ENCODE measurements around the gene MOCS3. TPM values are rescaled to one million over a fixed set of nuclear protein-coding genes. Genes with fewer than 3 reads are reported as not detected.
A peak's percentile ranks its signal among the peaks of the same experiment; 100 is the strongest.

Gene MOCS3
- total and polyA plus RNA-seq, 8 donors: 0.89 to 7.0 (median 2.4) TPM; not detected in 1

DNA sequence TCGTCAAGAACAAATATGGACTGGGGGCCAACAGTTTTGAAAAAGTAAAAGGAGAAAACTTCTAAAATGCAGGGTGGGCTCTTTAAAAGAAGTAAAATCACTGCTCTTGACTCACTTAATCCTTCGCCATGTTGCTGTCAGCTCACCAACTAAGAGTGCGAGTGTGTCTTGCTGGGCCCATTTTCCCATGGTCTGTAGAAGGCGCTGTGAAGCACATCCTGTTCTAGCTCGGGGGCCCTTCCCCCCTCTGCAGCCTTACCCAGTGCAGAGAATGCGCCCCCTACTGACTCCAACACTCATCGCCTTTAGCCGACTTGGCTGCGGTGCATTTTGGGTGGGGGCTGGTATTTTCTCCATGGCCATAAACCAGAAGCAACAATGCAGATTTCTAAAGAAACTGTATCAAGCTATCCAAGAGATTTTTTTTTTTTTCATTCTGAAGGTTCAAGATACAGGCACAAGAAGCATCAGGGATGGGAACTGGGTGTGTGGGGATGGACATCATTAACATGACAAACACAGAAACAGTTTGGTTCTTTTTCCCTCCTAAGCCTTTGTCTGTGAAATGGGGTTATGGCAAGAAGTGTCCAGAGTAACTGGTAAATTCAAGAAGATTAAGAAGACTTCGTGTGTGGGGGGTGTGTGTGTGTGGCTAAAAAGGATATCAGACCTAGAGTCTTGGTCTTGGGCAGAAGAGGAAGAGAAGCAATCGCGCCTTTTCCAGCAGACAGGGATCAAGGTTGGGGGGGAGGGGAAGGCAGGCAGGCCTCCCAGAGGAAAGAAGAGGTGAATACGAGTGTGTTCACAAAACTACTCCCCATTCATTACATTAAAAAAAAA is 29.1 kb upstream of the MOCS3 start:
- H3K9me3 ChIP-seq: no peaks in the 10 kb centered on the region
- H3K4me1 ChIP-seq: peaks cover 34 to 67% (median 53%) of the 10 kb centered on the region in 4 donors
- peaks cover 0 to 29% (median 18%) of the 10 kb centered on the region in 4 donors for H3K36me3 ChIP-seq
- DNase-seq: peak; percentile 91 to 98
- intact Hi-C loops (cut with DNase I; ENCODE audit: low total_unique reads): no loop called here
- peak overlapping the region; percentile 80 to 100 (median 99) for H3K27ac ChIP-seq
- H3K4me3 ChIP-seq: peak overlapping the region; percentile 82 to 97 (median 90)
- H3K27me3 ChIP-seq: no peaks in the 10 kb centered on the region
- TF ChIP-seq POLR2AphosphoS5 (IDR thresholded peaks at IDR 0.05) (peak; percentile 11 to 84 (median 51)), EP300 (IDR thresholded peaks at IDR 0.05) (no peak), CTCF (IDR thresholded peaks at IDR 0.05) (peak in 5 of 7 experiments; percentile 58 to 86 (median 83))
- 7 to 11% (median 9%) methylated on average over 13 of the region's 13 CpGs for WGBS, 5 donors

- TF ChIP-seq POLR2AphosphoS5 (IDR thresholded peaks at IDR 0.05): no peak
- no peak for TF ChIP-seq POLR2A (IDR thresholded peaks at IDR 0.05)
- no peak for TF ChIP-seq CTCF (IDR thresholded peaks at IDR 0.05)
- TF ChIP-seq EP300 (IDR thresholded peaks at IDR 0.05): no peak
- H3K36me3 ChIP-seq: peaks cover 6 to 37% (median 26%) of the 10 kb centered on the region in 4 donors
- 0 to 1% (median 0%) methylated on average over 16 to 79 of the region's 79 CpGs for WGBS, 5 donors
- peaks cover 31 to 58% (median 47%) of the 10 kb centered on the region in 4 donors for H3K4me1 ChIP-seq
- peak overlapping the region; percentile 82 to 97 (median 90) for H3K4me3 ChIP-seq
- H3K27me3 ChIP-seq: no peaks in the 10 kb centered on the region
- DNase-seq: peak; percentile 29 to 59
- intact Hi-C loops (cut with DNase I; ENCODE audit: low total_unique reads): no loop called here
- H3K9me3 ChIP-seq: no peaks in the 10 kb centered on the region
- peak overlapping the region; percentile 91 to 100 (median 99) for H3K27ac ChIP-seq
Measured at GRCh38 chr20:50930139-50930975, 28.3 kb upstream of the MOCS3 start.

DNA sequence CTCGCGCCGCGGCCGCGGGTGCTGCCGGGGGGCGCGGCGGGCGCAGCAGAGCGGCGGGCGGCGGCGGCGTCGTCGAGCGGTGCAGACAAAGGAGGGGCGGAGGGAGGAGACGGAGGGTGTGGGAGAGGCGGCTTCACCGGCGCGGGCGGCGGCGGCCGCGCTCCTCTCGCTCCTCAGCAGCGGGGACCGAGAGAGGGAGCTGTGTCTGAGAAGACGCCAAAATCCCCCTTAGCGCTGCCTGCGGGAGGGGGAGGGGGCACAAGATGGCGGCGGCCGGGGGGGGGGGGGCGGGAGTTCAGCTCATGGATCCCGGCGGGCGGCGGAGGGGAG is 27.7 kb upstream of the MOCS3 start:
- TF ChIP-seq POLR2A (IDR thresholded peaks at IDR 0.05): no peak
- TF ChIP-seq EP300 (IDR thresholded peaks at IDR 0.05): no peak
- TF ChIP-seq POLR2AphosphoS5 (IDR thresholded peaks at IDR 0.05): no peak
- no peak for TF ChIP-seq CTCF (IDR thresholded peaks at IDR 0.05)

GRCh38 chr20:50931306-50932015 is 27.2 kb upstream of the MOCS3 start, which contains the start of gene ADNP:
TSS of gene ADNP (minus strand) at chr20:50931437. CDS start at chr20:50903996, 27,441 bp downstream.
- Histone ChIP-seq H3K9me3 (no peaks in the 10 kb centered on the region), H3K4me1 (peaks cover 22 to 47% (median 36%) of the 10 kb centered on the region in 4 donors), H3K36me3 (peaks cover 12 to 48% (median 33%) of the 10 kb centered on the region in 4 donors), H3K27me3 (no peaks in the 10 kb centered on the region), H3K27ac (peak within 1 kb of the TSS; percentile 91 to 100 (median 99)), H3K4me3 (peak within 1 kb of the TSS; percentile 82 to 97 (median 90))
- 0 to 1% (median 1%) methylated on average over 29 to 58 of the region's 58 CpGs for WGBS, 5 donors
- intact Hi-C loops (cut with DNase I; ENCODE audit: low total_unique reads): no loop called here
- peak; percentile 91 to 98 for DNase-seq
- TF ChIP-seq POLR2AphosphoS5 (IDR thresholded peaks at IDR 0.05) (peak; percentile 69 to 92 (median 83)), EP300 (IDR thresholded peaks at IDR 0.05) (no peak), CTCF (IDR thresholded peaks at IDR 0.05) (peak in 5 of 7 experiments; percentile 59 to 83 (median 79)), POLR2A (IDR thresholded peaks at IDR 0.05) (peak in 1 of 4 donors; percentile 45)

More for the DNA sequence above, 27.7 kb upstream of the MOCS3 start:
- H3K27me3 ChIP-seq: no peaks in the 10 kb centered on the region
- 0 to 2% (median 0%) methylated on average over 3 to 44 of the region's 45 CpGs for WGBS, 5 donors
- H3K36me3 ChIP-seq: peaks cover 12 to 43% (median 29%) of the 10 kb centered on the region in 4 donors
- no peaks in the 10 kb centered on the region for H3K9me3 ChIP-seq
- intact Hi-C loops (cut with DNase I; ENCODE audit: low total_unique reads): no loop called here
- H3K27ac ChIP-seq: peak overlapping the region; percentile 91 to 100 (median 99)
- peak overlapping the region; percentile 51 to 97 (median 85) for H3K4me3 ChIP-seq
- no peak for DNase-seq
- H3K4me1 ChIP-seq: peaks cover 25 to 52% (median 42%) of the 10 kb centered on the region in 4 donors
